Measurements from ENCODE around the gene FAU.
A peak's percentile ranks its signal among the peaks of the same experiment; 100 is the strongest.

The FAU gene

DNA sequence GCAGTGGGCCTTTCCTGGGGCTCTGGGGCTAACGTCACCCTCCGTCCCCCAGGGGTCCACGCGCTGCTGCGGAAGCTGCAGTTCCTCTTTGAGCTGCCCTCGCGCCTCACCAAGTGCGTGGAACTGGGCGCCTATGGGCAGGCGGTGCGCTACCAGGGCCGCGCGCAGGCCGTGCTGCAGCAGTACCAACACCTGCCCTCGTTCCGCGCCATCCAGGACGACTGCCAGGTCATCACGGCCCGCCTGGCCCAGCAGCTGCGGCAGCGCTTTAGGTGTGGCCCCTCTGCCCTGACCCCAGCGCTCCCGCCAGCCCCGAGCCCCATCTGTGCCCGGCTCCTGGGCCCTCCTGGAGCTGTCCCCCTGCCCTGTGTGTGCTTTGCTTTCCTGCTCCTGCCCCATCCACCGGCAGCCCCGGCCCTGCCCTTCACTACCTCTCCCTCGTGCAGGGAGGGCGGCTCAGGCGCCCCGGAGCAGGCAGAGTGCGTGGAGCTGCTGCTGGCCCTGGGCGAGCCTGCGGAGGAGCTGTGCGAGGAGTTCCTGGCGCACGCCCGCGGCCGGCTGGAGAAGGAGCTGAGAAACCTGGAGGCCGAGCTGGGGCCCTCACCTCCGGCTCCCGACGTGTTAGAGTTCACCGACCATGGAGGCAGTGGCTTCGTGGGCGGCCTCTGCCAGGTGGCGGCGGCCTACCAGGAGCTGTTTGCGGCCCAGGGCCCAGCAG lies 14.0 kb downstream of the FAU start:
- no peak for DNase-seq (ENCODE audit: low spot score)

DNA sequence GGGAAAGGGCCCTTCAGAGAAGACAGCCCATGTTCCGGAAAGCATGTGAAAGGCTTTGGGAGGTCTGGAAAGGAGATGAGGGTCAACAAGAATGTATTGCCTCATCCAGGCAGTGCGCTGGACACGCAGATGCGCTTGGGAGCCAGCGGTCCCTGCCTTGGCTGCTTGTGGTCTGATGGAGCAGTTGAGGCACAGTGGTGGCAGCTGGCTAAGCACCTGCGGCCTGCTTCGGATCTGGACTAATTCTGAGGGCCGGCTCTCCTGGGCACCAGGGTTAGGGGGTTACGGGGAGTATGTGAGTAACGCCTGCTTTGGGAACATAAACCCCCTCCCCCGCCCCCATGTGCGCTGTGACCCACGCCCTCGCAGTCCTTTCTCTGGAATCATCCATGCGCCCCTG lies 14.9 kb downstream of the FAU start:
- DNase-seq (ENCODE audit: low spot score), result no peak

DNA sequence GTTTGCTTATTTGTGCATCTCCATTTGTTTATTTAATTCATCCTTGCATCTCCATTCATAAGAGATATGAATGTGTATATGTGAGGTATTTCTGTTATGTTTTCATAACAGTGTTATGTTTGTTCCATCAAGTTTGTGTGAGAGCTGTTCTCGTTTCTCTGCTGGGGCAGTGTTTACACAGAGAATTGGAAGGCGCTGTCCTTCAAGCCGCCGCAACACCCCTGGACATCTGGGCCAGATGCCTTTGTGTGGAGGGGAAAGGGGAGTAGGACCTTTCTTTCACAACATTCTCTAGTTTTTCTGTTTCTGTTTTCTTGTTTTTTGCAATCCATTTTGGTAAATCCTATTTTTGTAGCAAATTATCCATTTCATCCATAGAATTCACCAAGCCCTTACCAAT lies 17.3 kb downstream of the FAU start:
- no peak for DNase-seq (ENCODE audit: low spot score)

DNA sequence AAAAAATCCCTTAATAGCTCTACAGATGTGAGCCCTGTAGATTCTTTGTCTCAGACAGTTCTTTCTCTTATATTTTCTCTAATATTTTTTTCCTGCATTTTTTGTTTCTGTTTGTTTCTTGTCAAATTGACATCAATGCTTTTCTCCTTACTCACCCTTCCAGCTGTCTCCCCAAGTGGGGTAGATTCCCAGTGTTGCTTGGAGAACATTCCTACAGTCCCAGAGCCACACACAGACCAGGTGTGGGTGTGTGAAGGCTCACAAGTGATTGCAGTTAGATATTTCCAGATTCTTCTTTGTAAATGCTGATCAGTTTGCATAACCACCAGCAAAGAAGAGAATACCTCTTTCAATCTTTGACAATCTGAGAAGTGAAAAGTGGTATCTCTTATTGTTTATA lies 18.5 kb downstream of the FAU start:
- no peak for DNase-seq (ENCODE audit: low spot score)

DNA sequence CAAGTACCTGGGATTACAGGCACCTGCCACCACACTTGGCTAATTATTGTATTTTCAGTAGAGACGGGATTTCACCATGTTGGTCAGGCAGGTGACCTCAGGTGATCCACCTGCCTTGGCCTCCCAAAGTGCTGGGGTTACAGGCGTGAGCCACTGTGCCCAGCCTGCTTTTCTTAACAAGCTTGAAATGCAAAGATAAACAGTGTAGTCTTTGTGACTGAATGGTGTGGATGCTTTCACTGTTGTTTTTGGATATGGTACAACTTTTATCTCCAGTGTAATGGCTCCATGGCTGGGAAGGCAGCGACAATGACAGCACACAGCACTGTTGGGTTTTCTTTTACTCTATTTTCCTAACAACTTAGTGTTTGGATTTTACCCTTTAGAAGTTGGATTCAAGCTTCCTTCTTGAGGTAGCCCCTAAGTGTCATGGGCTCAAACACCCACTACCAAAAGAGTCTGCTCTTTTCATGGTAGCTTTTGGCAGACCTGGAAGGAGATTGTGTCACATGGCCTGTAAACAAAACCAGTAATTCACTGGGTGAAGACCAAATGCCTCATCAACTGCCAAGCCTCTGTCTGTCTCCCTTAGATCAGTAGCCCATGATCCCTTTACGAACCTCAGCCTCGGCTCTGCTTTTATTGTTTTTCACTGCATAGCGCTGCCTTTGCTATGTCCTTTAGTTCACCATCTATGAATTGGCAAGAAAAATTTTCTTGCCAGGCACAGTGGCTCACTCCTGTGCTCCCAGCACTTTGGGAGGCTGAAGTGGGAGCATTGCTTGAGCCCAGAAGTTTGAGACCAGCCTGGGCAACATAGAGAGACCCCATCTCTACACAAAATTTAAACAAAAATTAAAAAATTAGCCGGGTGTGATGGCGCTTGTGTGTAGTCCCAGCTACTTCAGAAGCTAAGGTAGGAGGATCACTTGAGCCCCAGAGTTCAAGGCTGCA lies 19.5 kb downstream of the FAU start:
- peak; percentile 78 for DNase-seq (ENCODE audit: low spot score)

DNA sequence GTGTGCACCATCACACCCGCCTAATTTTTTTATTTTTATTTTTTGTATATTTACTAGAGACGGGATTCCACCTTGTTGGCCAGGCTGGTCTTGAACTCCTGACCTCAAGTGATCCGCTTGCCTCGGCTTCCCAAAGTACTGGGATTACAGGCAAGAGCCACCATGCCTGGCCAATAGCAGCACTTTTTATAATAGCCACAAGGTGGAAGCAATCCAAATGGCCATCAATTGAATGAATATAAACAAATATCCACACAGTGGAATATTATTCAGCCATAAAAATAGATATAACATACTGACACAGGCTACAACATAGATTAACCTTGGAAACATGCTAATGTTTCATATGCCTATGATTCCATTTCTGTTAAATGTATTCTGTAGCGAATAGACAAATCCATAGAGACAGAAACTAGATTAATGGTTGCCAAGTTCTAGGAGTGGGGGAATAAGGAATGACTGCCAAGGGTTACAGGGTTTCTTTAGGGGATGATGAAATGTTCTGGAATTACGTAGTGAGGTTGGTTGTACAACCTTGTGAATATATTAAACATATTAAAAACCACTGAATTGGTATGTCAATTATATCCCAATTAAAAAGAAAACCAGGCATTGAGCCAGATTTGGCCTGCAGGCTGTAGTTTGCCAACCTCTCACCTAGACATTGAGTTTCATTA lies 21.1 kb downstream of the FAU start:
- DNase-seq (ENCODE audit: low spot score), result no peak

DNA sequence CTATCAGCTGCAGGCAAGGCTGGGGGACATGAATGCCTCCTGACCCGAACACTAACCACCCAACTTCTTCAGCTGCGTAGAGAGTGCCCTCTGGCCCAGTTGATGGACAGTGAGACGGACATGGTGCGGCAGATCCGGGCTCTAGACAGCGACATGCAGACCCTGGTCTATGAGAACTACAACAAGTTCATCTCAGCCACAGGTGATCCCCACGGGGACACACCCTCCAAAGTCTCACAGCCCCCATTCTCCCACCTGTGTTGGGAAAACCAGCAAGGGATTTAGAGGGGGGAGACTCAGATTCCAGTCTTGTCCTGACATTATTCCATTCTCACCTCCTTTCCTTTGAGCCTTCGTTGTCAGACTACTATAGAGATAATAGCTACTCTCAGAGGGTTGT lies 25.0 kb downstream of the FAU start:
- DNase-seq (ENCODE audit: low spot score), result no peak

DNA sequence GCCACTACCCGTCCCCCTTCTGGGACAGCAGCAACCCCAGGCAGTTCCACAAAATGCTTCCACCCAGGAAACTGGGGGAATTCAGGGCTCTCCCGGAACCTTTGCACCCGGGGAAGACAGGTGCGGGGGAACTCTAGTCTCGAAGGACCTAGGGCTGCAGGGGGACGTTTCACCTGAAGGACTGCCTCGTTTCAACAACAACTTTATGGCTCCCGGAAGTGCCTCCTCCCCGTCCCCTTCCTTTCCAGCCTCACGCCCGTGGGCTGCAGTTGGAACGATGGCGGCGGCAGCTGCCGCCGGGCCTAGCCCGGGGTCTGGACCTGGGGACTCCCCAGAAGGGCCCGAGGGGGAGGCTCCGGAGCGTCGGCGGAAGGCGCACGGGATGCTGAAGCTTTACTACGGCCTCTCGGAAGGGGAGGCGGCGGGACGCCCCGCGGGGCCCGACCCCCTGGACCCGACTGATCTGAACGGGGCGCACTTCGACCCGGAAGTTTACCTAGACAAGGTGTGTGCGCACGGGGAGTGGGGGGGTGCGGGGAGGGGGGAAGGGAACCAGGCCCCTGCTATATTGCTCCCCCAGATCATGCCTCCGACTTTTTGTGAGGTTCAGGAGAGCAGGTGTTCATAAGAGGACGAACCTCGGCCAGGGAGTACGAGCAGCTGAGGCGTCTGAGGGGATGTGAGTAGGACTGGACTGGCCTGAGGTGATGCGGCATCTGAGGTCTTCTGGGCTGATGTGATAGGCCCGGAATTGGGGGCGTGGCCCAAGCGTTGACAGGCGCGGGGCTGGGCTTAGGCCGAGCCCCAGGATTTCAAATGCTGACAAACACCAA lies 25.7 kb downstream of the FAU start, which contains the start of gene VPS51:
Gene VPS51, plus strand, starts transcription at position 241 of the 833 bp plus-strand sequence. Its CDS starts 37 bp downstream, at position 278.
- DNase-seq (ENCODE audit: low spot score), result peak; percentile 89

DNA sequence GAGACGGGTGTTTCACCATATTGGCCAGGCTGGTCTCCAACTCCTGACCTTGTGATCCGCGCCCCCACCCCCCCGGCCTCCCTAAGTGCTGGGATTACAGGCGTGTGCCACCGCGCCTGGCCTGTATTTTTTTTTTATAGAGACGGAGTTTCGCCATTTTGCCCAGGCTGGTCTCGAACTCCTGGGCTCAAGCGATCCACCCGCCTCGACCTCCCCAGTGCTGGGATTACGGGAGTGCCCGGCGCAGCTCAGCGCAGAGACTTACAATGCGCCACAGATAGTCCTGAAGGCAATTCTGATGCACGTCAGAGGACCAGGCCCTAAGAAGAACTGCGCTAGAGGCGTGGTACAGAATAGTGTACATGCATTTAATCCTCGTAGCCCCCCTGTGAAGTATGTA lies 26.5 kb downstream of the FAU start:
- no peak for DNase-seq (ENCODE audit: low spot score)

DNA sequence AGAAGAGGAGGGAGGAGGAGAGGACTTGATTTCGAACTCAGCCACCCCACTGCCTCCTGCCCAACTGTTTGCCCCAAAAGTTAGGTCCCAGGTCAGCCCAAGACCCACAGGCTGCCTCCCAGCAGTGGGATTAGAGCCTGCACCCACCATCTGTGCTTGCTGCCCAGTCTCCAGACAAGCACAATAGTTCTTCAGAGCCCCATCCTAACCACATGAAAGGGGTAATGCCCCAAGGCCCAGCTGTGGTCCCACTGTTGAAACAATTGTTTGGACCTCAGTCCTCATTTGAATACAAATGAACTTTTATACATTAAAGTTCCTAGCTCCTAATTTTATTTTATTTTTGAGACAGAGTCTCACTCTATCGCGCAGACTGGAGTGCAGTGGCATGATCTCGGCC lies 31.3 kb downstream of the FAU start:
- peak; percentile 74 for DNase-seq (ENCODE audit: low spot score)

DNA sequence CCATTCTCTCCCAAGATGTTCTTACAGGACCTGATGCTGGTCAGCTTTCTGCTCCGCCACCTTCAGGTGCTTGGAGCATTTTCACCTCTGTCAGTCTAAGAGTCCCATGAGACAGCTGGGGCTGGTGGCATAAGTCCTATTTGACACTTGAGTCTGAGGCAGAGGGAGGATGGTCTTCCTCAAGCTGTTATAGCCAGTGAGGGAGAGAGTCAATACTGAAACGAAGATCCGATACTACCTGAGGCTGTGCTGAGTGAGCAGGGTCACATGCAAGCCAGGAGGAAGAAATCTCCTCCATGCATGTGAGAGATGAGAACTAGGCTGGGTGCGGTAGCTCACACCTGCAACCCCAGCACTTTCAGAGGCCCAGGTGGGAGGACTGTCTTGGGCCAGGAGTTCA lies 32.3 kb downstream of the FAU start:
- no peak for DNase-seq (ENCODE audit: low spot score)

DNA sequence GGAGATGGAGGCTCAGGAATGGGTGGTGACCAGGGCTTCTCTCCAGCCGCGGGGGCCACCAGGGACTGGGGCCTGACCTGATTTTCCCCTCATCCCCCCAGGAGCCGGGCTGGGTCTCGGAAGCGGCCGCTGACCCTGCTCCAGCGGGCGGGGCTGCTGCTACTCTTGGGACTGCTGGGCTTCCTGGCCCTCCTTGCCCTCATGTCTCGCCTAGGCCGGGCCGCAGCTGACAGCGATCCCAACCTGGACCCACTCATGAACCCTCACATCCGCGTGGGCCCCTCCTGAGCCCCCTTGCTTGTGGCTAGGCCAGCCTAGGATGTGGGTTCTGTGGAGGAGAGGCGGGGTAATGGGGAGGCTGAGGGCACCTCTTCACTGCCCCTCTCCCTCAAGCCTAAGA lies 34.1 kb downstream of the FAU start:
- no peak for DNase-seq (ENCODE audit: low spot score)

DNA sequence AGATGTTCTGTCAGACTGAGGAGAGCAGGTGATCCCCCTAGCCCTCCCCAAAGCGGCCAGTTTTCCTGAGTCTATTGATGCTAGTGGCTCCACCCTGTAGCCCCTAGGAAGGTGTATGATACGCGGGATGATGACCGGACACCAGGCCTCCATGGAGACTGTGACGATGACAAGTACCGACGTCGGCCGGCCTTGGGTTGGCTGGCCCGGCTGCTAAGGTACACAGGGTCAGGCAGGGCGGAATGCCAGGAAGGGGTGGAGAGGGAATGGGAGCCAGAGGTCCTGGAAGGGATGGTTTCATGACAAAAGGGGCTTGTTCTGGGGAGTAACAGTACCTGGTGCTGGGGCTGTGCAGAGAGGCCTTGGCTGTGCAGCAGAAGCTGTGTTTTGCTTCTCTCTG lies 34.7 kb downstream of the FAU start:
- DNase-seq (ENCODE audit: low spot score), result no peak

DNA sequence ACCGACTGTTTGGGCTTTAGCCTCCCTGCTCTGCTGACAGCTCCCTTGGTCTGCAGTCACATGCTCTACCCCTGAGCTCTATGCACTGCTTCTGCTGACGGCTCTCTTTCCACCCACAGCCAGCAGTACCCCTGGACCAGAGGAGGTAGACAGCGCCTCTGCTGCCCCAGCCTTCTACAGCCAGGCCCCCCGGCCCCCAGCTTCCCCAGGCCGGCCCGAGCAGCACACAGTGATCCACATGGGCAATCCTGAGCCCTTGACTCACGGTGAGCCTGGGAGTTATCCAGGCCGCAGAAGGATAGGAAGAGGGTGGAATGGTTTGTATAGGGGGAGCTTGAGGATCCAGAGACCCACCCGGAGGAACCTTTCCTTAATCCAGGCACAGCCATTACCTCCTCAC lies 35.1 kb downstream of the FAU start:
- DNase-seq (ENCODE audit: low spot score), result no peak

DNA sequence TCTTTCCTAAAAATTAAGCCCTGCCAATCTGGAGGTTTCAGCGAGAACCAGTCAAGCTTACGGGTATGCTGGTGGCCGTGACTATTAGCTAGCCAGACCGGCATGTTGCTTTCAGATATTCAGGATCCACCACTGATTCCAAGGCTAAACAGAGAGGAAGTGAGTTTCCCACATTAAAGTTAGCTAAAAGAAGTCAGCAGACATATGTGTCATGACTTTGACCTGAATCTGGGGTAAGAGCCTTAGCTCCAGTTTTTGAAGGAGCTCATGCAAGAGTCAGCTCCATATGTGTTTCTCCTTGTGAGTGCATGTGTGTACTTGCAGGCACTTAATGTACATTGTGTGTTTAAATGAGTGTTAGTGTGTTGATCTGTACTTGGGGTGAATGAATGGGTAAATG lies 36.5 kb downstream of the FAU start:
- no peak for DNase-seq (ENCODE audit: low spot score)

DNA sequence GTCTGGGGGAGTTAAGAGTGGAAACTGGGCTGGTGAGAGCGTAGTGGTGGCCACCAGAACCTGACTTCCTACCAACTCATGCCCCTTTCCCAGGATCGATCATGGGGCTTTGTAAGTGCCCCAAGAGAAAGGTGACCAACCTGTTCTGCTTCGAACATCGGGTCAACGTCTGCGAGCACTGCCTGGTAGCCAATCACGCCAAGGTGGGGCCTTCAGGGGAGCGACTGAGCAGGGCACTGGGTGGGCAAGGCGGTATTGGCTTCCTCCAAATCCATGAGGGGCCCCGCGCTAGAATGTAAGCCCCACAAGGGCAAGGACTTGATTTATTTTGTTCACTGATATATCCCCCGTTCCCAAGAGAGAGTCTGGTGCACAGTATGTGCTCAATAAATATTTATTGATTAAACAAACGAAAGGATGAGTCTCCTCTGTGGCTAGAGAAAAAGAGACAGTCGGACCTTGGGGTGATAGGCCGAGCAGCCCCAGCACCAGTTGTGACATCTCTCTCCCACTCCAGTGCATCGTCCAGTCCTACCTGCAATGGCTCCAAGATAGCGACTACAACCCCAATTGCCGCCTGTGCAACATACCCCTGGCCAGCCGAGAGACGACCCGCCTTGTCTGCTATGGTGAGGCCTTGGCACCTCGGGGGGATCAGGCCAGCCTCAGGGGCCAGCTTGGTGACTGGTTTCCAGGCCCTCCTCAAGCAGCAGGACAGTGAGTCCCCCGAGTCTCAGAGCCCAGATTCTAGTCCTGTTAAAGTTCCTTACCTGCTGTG lies 37.1 kb downstream of the FAU start:
- no peak for DNase-seq (ENCODE audit: low spot score)

DNA sequence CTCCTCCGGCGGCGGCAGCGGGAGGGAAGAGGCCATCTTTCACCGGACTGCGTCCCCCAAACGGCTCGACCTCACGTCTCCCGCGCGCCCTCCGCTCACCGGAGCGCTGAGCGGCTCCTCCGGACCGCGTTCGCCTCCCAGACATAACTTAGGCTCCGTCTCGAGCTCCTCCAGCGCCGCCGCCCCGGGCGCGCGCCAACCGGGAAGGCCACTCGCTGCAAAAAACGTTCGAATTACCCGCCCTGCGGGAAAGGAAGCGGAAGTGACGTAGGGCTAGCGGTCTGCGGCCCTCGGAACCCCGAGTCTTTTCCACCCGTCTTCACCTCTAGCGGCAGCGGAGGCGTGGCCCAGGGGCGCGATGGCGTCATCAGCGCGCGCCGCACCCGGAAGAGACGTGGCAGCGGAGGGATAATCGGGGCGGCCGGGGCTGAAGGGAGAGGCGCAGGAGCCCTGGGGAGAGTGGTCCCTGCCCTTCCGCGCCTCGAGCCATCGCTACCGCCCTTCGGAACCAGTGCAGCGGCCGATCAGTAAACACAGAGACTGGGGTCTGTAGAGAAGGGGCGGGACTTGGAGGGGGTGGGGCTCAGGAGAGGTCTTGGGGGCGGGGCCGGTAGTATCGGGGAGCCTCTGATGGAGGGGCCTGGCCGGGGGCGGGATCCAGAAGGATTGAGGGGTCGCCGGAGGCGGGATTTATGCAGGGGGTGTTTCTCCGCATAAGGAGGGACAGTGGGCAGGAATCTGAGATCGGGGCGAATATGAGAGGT lies 37.9 kb downstream of the FAU start, which contains the start of the genes CDCA5 and ZFPL1:
Gene CDCA5, minus strand, starts transcription at position 207 of the 764 bp plus-strand sequence. Its CDS starts 62 bp downstream, at position 145.
Gene ZFPL1, plus strand, starts transcription at position 389 of the 764 bp plus-strand sequence. CDS start 477 bp downstream, outside the sequence.
- peak; percentile 94 for DNase-seq (ENCODE audit: low spot score)

DNA sequence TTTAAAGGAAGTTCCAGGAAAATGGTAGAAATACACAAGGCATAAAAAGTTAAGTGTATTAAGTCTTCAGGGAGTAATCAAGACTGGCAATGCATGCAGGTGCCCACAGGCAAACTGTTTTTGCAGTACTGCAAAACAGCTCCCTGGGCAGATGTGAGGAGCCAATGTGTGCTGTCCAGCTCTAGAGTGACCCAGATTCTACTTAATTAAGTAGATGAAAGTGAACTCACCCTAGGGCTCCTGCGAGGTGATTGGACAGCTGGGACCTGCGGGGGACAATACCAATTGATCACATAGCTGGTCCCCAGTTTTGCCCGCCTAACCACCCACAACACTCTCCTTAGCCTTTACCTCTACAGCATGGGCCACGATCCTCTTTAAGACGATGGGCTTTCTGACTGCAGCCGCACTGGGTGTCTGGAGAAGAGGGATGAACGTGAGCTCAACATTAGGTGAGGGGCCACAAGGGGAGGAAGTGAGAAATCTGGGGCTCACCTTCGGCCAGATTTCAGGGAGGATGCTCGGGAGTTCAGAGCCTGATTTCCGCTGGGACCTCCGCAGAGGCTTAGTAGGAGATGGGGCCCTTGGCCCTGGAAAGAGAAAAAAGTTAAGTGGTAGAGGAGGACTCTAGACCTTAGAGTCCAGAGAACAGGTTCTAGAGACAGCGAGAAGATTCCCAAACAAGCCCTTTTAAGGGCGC lies 38.6 kb downstream of the FAU start:
- no peak for DNase-seq (ENCODE audit: low spot score)

DNA sequence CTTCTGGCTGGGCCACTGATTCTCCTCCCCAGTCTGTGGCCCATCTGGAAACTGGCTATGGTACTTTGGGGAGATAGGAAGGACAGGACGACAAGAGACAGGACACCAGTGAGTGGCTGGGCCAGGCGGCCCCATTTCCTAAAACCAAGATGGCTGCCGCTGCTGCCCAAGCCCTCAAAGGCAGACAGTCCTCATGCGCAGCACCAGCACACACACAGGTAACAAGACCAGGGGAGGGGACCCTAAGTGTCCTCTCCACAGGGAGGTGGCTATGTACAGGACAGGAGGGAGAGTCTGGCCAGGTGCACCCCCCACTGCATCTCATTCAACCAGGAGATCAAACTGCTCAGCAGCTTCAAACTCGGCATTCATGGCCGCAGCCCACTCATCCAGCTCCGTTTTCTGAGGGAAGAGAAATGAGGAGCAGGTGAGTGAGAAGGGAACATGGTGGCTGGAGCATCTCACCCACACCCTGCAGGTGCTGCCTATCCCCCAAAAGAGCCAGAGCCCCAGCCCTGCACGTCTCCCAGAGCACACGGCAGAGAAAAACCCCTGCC lies 43.1 kb downstream of the FAU start:
- no peak for DNase-seq (ENCODE audit: low spot score)
